HG03139 (cell line): Measurements from ENCODE around the gene PSTK.

ENCODE experiments used
- ATAC-seq: cut with Tn5 transposase; IDR thresholded peaks from one replicate; pipeline ENCODE4 v1.9.1; 2021; ENCODE audit not compliant: unreplicated experiment

The PSTK gene

DNA sequence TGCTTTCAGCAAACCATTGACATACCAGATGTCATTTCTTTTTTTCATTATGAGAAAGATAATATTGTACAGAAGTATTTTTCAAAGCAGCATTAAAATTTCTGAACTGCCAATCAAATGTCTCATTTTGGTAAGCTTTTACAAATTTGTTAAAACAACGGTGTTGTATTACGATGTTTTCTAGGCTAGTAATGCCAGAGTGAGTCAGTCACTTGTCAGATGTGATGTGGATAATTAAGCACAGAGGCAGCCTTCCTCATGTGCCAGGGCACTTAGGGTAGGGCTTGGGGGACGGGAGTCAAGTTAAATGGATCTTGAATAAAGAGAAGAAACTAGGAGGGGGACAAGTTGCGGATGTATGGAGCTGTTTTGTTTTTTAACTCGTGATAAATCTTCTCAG, 10.1 kb downstream of the PSTK start:
- no peak for ATAC-seq

GRCh38 chr10:122992031-122992585, 11.9 kb downstream of the PSTK start:
- no peak for ATAC-seq

- ATAC-seq = no peak
These were observed 13.7 kb downstream of the PSTK start for GRCh38 chr10:122993797-122994336.

DNA sequence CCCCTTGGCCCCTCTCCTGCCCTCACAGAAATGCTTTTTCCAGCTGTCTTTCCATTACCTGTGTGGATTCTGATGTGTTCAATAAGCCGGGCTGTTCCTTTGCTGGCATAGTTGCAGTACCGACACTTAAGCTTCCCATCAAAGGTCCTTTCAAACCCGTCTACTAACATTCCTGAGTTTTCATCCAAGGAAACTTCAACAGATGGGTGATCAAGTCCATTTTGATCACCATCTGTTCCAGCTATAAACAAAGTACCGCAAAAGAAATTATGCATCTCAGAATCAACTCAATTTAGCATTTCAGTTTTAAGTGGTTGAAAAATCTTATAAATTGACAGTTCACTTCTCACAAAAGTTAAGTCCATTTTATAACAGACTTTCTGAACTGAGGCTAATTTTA, 15.7 kb downstream of the PSTK start:
- ATAC-seq = no peak

- ATAC-seq = no peak
These were observed 17.7 kb downstream of the PSTK start for GRCh38 chr10:122997864-122998263.

DNA sequence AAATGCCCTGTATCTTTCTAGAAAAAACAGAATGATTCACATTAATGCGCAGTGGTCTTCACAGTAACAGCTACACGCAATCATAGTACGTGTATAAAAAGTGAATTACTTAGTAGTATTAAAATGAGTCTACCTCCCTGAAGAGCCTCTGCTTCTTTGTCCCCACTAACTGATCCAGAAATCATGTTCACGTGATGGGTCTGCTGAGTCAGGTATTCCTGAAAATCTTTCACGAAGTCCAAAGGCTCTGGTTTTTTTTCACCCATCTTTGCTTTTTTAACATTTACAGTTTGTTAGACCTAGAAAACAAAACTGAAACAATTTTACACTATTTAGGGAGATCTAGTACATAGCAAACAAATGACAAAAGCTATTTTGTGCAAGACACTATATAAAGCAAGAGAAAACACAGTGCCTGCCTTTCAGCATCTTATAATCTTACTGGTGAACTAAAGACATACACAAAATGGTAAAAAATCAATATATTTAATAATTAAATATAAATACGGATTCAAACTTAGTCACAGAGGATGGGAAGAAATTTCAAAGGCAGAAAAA, 18.2 kb downstream of the PSTK start:
- ATAC-seq = no peak

- no peak for ATAC-seq
These were observed 18.7 kb downstream of the PSTK start for GRCh38 chr10:122998934-122999333.

DNA sequence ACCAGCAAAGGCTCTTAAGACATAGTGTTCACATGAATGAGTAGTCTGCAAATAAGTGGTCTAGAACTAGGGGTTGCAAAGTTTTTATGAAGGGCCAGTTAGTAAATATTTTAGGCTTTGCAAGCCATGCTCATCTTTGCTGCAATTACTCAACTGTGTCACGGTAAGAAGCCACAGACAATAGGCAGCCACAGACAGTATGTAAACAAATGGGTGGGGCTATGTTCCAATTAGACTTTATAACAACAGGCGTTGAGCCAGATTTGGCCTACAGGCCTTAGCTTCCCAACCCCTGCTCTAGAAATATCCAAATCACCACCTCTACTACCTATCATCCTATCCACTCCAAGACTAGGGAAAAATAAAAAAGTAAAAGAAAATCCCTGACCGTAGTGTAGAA, 19.1 kb downstream of the PSTK start:
- no peak for ATAC-seq

DNA sequence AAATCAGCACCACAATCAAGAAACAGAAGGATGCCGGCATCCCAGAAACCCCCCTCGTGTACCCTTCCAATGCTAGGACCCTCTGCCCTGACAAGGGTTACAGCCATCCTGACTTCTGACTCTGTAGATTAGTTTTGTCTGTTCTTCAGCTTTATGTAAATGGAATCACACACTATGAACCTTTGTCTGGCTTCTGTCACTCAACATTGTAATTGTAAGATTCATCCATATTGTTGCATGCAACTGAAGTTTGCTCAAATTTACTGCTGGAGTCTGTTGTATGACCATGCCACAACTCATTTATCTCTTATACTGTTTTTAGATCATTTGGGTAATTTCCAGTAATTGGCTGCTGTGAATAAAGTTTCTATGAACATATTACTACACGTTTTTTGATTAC, 20.0 kb downstream of the PSTK start:
- no peak for ATAC-seq

GRCh38 chr10:123001370-123001769, 21.2 kb downstream of the PSTK start:
- ATAC-seq = no peak

DNA sequence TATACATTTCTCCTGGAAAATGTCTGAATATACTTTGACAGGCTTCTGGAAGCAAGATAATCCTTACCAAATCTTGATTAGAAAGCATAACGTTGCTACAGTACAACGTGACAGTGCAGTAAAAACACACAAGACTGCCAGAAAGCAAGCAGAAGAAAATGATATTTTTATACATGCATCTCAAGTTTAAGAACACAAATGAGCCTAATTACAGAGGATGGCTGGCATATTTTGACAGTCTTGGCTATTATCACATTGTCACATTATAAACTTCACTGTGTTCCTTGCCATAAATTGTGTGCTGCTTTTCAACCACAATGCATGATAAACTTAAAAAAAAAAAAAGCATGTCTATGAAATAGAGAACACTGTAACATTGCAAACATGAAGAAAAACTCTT, 24.1 kb downstream of the PSTK start:
- ATAC-seq = no peak

- peak; percentile 30 for ATAC-seq
These were observed 27.6 kb downstream of the PSTK start for GRCh38 chr10:123007558-123008354.

GRCh38 chr10:123008355-123009104, 28.3 kb downstream of the PSTK start, which contains the start of the genes ACADSB and IKZF5:
ACADSB (plus strand) TSS chr10:123009006; CDS start chr10:123009030, 24 bp downstream.
IKZF5 (minus strand) TSS chr10:123008795; CDS start chr10:122998625, 10,170 bp downstream.
- peak; percentile 83 for ATAC-seq

DNA sequence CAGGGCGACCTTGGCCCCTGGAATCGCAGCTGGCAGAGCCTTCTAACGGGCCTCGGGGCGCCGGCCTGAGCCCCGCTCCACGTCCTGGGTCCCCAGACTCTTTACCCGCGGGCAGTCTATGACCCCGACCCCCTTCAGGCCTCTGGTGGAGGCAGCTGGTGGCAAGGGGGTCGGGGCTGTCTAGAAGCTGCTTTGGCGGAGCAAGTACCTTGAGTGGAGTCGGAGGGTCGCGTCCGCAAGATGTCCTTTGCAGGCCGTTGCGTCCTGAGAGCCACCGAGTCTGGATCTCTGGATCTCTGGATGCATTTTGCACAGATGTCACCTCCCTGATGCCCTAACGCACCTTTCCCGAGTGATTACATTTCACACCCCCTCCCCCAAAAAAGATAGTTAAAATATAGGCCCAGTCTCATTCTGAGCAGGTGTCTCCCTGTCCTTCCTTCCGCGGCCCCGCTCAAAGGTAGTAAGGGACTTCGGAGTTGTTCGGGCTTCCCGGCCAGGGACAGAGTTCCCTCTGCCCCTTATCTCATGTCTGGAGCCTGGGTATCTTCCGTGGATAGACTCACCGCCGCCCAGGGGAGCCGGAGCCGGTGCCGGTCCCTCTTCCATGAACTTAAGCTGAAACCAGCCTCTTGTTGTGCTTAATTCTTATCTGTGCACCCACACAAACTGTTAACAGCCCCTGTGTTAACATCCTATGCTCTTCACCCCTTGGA, 29.1 kb downstream of the PSTK start:
- peak; percentile 10 for ATAC-seq

DNA sequence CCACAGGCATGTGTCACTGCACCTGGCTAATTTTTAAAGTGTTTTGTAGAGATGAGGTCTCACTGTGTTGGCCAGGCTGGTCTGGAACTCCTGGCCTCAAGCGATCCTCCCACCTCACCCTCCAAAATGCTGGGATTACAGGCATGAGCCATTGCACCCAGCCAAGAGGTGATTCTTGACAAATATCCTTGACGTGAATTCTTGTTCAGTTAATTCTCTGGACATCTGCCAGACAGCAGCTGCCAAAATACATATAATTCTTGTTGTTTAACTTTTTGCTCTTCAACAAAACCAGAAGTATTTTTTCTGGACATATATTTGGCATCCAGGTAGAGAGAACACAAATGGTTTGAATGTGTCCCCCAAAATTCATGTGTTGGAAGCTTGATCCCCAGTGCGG, 31.8 kb downstream of the PSTK start:
- ATAC-seq = no peak

DNA sequence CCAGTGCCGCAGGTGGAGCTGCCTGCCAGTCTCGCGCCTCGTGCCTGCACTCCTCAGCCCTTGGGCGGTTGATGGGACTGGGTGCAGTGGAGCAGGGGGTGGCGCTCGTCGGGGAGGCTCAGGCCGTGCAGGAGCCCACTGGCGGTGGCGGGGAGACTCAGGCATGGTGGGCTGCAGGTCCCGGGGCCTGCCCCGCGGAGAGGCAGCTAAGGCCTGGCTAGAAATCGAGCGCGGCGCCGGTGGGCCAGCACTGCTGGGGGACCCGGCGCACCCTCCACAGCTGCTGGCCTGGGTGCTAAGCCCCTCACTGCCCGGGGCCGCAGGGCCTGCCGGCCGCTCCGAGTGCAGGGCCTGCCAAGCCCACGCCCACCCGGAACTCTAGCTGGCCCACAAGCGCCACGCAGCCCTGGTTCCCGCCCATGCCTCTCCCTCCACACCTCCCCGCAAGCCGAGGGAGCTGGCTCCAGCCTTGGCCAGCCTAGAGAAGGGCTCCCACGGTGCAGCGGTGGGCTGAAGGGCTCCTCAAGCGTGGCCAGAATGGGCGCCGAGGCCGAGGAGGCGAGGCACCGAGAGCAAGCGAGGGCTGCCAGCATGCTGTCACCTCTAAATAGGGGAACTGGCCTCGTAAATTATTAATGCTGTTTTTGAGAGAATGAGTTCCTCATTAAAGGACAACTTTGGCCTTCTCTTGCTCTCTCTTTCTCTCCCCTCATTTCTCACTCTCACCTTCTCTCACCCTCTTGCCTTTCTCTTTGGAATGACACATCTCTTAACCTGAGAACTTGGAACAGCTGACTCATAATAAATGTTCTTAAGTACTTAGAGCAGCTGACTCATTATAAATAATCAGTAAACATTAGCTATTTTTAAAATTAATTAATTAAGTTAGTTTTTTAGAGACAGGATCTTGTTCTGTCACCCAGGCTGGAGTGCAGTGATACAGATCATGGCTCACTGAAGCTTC, 33.5 kb downstream of the PSTK start:
- ATAC-seq = no peak

GRCh38 chr10:123014772-123015171, 34.6 kb downstream of the PSTK start:
- ATAC-seq = no peak

GRCh38 chr10:123016228-123016627, 36.0 kb downstream of the PSTK start:
- ATAC-seq = no peak

GRCh38 chr10:123017421-123018165, 37.4 kb downstream of the PSTK start:
- no peak for ATAC-seq
